Left lung (tissue), 10 donors: Measurements from ENCODE around the gene SCPEP1. TPM values are rescaled to one million over a fixed set of nuclear protein-coding genes. Genes with fewer than 3 reads are reported as not detected.
"Not testable (repeated sequence)": the region's sequence is repeated elsewhere in the genome, so short reads cannot be mapped to it uniquely, and the experiment has no call there.

Experiments used
- ATAC-seq: fragments of 200-7000 bp; cut with Tn5 transposase; one replicate; pipeline ENCODE4 v1.9.1; 2020; ENCODE audit warnings: moderate library complexity
- DNase-seq, 4 donors: peaks; one replicate each; pipeline ENCODE4 v3.0.0-alpha.2; 2013 to 2020
- H3K27ac ChIP-seq, 2 donors: fragments of 200-600 bp; sonication (generic) in 1 of 2; one replicate each; pipeline versions ENCODE4 v1.5.0 to v1.8.0; 2020 to 2021
- H3K27me3 ChIP-seq, 2 donors: fragments of 200-600 bp; sonication (generic) in 1 of 2; one replicate each; pipeline versions ENCODE4 v1.5.0 to v1.8.0; 2020 to 2021
- H3K36me3 ChIP-seq, 2 donors: fragments of 200-600 bp; sonication (generic) in 1 of 2; one replicate each; pipeline versions ENCODE4 v1.5.0 to v1.8.0; 2020 to 2021
- H3K4me1 ChIP-seq, 2 donors: fragments of 200-600 bp; one replicate each; pipeline ENCODE4 v1.8.0; 2021
- H3K4me3 ChIP-seq, 2 donors: fragments of 200-600 bp; sonication (generic) in 1 of 2; one replicate each; pipeline versions ENCODE4 v1.5.0 to v1.8.0; 2020 to 2021; ENCODE audit warnings: mild to moderate bottlenecking in 1 of 2
- H3K9me3 ChIP-seq, 2 donors: fragments of 200-600 bp; sonication (generic) in 1 of 2; one replicate each; pipeline versions ENCODE4 v1.5.0 to v1.8.0; 2020 to 2021
- CTCF ChIP-seq, 2 donors: fragments of 200-600 bp; sonication (generic) in 1 of 2; IDR thresholded peaks; one replicate each; pipeline versions ENCODE4 v1.5.0 to v1.8.0; 2021; ENCODE audit warnings: antibody characterized with exemption in 2 of 2
- intact Hi-C, 2 donors: fragments of 100-400 bp; cut with DNase I; formaldehyde crosslinking; loops; one replicate each; pipeline versions ENCODE4 v1.11.2 to v1.14.2; 2022
- polyA plus RNA-seq, 6 donors: library from polyadenylated mRNA; unstranded; fragments of 120-200 nt; gene quantifications; one replicate each; pipeline ENCODE4 v1.2.1, GENCODE V29; 2013; ENCODE audit not compliant: insufficient read length in 6 of 6
- total RNA-seq, 2 donors: library from RNA; stranded (reverse); fragmentation: NEBNext Ultra II Directional; extraction: Animal tissue kit (Norgen Biotek cat#: 25700); gene quantifications; one replicate each; pipeline ENCODE4 v1.2.1, GENCODE V29; 2021
- donor health status: DM: no; HTN: yes; CAD: no.
- donor health status: DM: no; HTN: no; CAD: no.

Gene SCPEP1
- total and polyA plus RNA-seq, 8 donors, result 52.1 to 120 (median 61.4) TPM

DNA sequence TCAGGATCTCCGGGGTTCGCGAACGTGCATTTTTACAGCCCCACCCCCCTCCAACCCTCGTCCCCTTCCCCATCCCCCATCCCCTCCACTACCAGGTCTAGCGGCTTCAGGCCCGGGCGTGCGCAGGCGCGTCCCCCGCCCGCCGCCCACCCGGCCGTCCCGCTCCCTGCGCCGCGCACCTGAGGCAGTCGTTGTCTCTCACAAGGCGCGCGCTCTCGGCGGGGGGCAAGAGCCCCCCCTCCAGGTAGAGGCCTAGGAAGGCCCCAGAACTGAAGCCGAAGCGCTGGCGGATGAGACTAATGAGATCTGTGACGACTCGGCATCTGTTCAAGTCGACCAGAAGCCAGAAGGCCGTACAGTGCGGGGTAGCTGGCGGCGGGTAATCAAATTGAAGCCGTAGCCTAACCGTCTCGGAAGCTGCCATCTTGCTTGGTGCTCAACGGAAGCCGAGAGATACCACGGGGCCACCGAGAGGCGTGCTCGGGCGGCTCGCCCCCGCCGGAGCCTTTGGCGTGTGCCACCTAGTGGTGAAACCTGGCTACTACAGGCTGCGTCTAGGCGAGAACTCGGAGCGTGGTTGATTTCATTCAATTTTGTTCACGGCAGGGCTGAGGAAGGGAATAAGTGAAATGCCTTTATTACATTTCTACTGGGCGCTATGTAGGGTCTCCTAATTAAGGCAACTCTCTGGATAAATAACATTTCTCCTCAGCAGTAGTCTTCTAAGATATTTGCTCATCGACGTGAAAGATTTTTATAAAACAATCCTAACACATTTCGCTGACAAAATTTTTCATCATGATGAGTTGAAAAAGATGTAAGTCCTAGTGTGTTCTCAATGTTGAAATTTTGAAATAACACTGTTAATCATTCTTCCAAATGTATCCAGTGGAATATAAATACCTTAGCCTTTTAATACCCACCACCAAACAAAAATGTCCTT, 17.1 kb upstream of the SCPEP1 start, which contains the start of gene COIL:
COIL (minus strand) TSS at position 455 of the 943 bp plus-strand sequence; CDS start at position 424, 31 bp downstream.
- DNase-seq (peak; percentile 89 to 99 (median 94)), ATAC-seq (peak; percentile 100)
- H3K27ac ChIP-seq, result peak within 1 kb of the TSS; percentile 83 to 85
- H3K4me3 ChIP-seq, result peak within 1 kb of the TSS; percentile 73 to 79
- peaks cover 8 to 27% of the 10 kb centered on the region in 2 donors for H3K4me1 ChIP-seq
- TF ChIP-seq CTCF (IDR thresholded peaks at IDR 0.05), result peak; percentile 99
- no peaks in the 10 kb centered on the region for H3K36me3 ChIP-seq
- H3K27me3 ChIP-seq, result no peaks in the 10 kb centered on the region
- intact Hi-C loops, result no loop called here
- no peaks in the 10 kb centered on the region for H3K9me3 ChIP-seq

DNA sequence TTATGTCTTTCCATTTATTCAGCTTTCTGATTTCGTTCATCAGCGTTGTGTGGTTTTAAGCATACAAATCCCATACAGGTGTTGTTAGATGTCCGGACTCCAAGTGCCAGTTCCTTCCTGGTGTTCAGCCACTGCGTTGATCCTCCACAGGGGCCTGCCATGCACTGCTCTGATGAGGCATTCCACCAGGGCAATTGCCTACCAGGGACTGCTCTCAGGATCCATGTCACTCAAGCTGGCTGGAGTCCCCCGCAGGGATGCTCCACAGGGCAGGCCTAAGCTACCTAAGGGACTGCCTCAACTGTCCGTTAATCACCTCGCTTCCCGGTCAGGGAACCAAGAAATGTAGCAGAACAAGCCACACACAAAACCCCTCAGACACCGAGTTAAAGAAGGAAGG, 12.7 kb upstream of the SCPEP1 start:
- ATAC-seq, H3K36me3 ChIP-seq, H3K27ac ChIP-seq, intact Hi-C loops, H3K4me1 ChIP-seq, H3K27me3 ChIP-seq, DNase-seq, H3K4me3 ChIP-seq, H3K9me3 ChIP-seq: not testable (repeated sequence)

DNA sequence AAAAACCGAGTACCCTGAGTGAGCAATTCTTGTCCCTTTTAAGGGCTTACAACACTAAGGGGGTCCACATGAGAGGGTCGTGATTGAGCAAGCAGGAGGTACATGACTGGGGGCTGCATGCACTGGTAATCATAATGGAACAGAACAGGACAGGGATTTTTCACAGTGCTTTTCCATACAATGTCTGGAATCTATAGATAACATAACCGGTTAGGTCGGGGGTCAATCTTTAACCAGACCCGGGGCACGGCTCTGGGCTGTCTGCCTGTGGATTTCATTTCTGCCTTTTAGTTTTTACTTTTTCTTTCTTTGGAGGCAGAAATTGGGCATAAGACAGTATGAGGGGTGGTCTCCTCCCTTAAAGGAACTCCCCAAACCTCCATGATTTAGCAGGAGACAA, 12.2 kb upstream of the SCPEP1 start:
- DNase-seq, H3K4me1 ChIP-seq, ATAC-seq, H3K9me3 ChIP-seq, H3K27me3 ChIP-seq, H3K4me3 ChIP-seq, H3K27ac ChIP-seq, H3K36me3 ChIP-seq, intact Hi-C loops: not testable (repeated sequence)

- Histone ChIP-seq H3K9me3 (no peaks in the 10 kb centered on the region), H3K27ac (no peak overlapping the region), H3K4me3 (no peak overlapping the region), H3K27me3 (no peaks in the 10 kb centered on the region), H3K36me3 (no peaks in the 10 kb centered on the region), H3K4me1 (no peaks in the 10 kb centered on the region)
- DNase-seq (no peak), ATAC-seq (no peak)
- intact Hi-C loops, result no loop called here
- TF ChIP-seq CTCF (IDR thresholded peaks at IDR 0.05), result no peak
Measured at GRCh38 chr17:56966338-56966737, 11.6 kb upstream of the SCPEP1 start.

GRCh38 chr17:56970974-56971373, 7.0 kb upstream of the SCPEP1 start:
- Histone ChIP-seq H3K36me3 (no peaks in the 10 kb centered on the region), H3K27ac (no peak overlapping the region), H3K9me3 (no peaks in the 10 kb centered on the region), H3K27me3 (no peaks in the 10 kb centered on the region), H3K4me3 (no peak overlapping the region), H3K4me1 (no peaks in the 10 kb centered on the region)
- ATAC-seq (no peak), DNase-seq (no peak)
- no peak for TF ChIP-seq CTCF (IDR thresholded peaks at IDR 0.05)
- intact Hi-C loops, result no loop called here

GRCh38 chr17:56972111-56972730, 5.7 kb upstream of the SCPEP1 start:
- DNase-seq (no peak), ATAC-seq (no peak)
- Histone ChIP-seq H3K36me3 (no peaks in the 10 kb centered on the region), H3K27me3 (no peaks in the 10 kb centered on the region), H3K9me3 (no peaks in the 10 kb centered on the region), H3K4me1 (peaks cover 0 to 4% of the 10 kb centered on the region in 2 donors), H3K27ac (no peak overlapping the region), H3K4me3 (no peak overlapping the region)
- intact Hi-C loops, result no loop called here
- TF ChIP-seq CTCF (IDR thresholded peaks at IDR 0.05), result no peak
